Measurements from ENCODE around the gene HADHA.

DNA sequence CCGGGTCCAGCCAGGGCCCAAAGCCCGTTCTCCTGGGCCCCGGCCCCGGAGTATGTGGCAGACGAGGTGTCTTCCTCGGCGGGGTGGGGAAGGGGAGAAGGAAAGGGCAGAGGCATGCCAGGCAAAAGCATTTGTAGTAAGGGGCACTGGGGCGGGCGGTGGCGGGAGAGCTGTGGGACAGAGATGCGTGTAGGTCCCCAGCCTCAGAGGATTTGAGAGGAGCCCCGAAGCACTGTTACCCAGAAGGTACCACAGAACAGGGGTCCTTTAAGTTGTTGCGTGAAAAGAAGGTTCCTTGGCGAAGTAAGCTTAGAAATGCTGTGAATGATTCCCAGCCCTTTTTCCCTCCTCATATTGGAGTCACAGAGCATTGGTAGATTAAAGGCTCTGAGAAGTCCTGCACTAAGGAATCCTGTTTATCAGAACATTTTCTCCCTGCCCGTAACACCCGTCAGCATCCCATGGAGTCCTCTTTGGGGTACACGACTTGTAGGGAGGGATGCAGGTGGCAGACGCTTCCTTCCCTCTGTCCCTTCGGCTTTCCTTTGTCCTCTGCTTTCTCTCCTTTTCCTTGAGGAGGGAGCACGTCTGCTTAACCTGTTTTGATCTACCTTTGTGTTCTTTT, 59.0 kb downstream of the HADHA start:
- TF ChIP-seq, protein P1, sequence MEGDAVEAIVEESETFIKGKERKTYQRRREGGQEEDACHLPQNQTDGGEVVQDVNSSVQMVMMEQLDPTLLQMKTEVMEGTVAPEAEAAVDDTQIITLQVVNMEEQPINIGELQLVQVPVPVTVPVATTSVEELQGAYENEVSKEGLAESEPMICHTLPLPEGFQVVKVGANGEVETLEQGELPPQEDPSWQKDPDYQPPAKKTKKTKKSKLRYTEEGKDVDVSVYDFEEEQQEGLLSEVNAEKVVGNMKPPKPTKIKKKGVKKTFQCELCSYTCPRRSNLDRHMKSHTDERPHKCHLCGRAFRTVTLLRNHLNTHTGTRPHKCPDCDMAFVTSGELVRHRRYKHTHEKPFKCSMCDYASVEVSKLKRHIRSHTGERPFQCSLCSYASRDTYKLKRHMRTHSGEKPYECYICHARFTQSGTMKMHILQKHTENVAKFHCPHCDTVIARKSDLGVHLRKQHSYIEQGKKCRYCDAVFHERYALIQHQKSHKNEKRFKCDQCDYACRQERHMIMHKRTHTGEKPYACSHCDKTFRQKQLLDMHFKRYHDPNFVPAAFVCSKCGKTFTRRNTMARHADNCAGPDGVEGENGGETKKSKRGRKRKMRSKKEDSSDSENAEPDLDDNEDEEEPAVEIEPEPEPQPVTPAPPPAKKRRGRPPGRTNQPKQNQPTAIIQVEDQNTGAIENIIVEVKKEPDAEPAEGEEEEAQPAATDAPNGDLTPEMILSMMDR (conservative IDR thresholded peaks at IDR 0.05) = no peak
- no peak for TF ChIP-seq ZFX (IDR thresholded peaks at IDR 0.05)

All from C4-2B (cell line).